Tibial nerve (tissue), 4 donors: Measurements from ENCODE around the gene MS4A6E. TPM values are rescaled to one million over a fixed set of nuclear protein-coding genes. Genes with fewer than 3 reads are reported as not detected.
"Not testable (repeated sequence)": the region's sequence is repeated elsewhere in the genome, so short reads cannot be mapped to it uniquely, and the experiment has no call there.

ENCODE experiments used
- DNase-seq, 2 donors: peaks; one replicate each; pipeline ENCODE4 v3.0.0-alpha.2; 2019; ENCODE audit warnings: low spot score in 2 of 2
- H3K27ac ChIP-seq, 4 donors: fragments of 200-600 bp; sonication (generic) in 3 of 4; one replicate each; pipeline ENCODE4 v1.5.1; 2017 to 2019; ENCODE audit warnings: mild to moderate bottlenecking in 1 of 4
- H3K27me3 ChIP-seq, 2 donors: fragments of 200-600 bp; sonication (generic) in 1 of 2; one replicate each; pipeline versions ENCODE4 v1.5.1 to v1.6.0; 2017 to 2019
- H3K36me3 ChIP-seq, 3 donors: fragments of 200-600 bp; sonication (generic); one replicate each; pipeline ENCODE4 v1.5.1; 2018 to 2019
- H3K4me1 ChIP-seq, 4 donors: fragments of 200-600 bp; sonication (generic) in 3 of 4; one replicate each; pipeline ENCODE4 v1.5.1; 2017 to 2019
- H3K4me3 ChIP-seq, 4 donors: fragments of 200-600 bp; sonication (generic) in 3 of 4; one replicate each; pipeline ENCODE4 v1.5.1; 2017 to 2019; ENCODE audit warnings: mild to moderate bottlenecking in 1 of 4, moderate library complexity in 1 of 4
- H3K9me3 ChIP-seq, 4 donors: fragments of 200-600 bp; sonication (generic) in 3 of 4; one replicate each; pipeline ENCODE4 v1.5.1; 2017 to 2019
- CTCF ChIP-seq, 5 experiments: fragments of 200-600 bp in 3 of 5; fragments of 450-650 bp in 2 of 5; sonication (generic) in 3 of 5; IDR thresholded peaks; one replicate each; pipeline ENCODE4 v1.5.1; 2016 to 2019; ENCODE audit warnings: antibody characterized with exemption in 5 of 5, mild to moderate bottlenecking in 3 of 5, moderate library complexity in 2 of 5
- EP300 ChIP-seq, 2 donors: sonication (generic); formaldehyde crosslinking; IDR thresholded peaks; one replicate each; pipeline ENCODE4 v1.6.1; 2017; ENCODE audit warnings: antibody characterized with exemption in 2 of 2, mild to moderate bottlenecking in 1 of 2
- POLR2A ChIP-seq, 2 donors: fragments of 450-650 bp; IDR thresholded peaks; one replicate each; pipeline ENCODE4 v1.6.1; 2017; ENCODE audit warnings: antibody characterized with exemption in 2 of 2, mild to moderate bottlenecking in 2 of 2, moderate library complexity in 2 of 2
- WGBS, 2 donors: methylation state at CpG; one replicate each; pipeline ENCODE4 v1.1.5; 2018; 5-methylcytosine and 5-hydroxymethylcytosine counted together
- total RNA-seq, 4 donors: library from RNA; depleted of rRNA; stranded (reverse); fragments of >200 nt; gene quantifications; one replicate each; pipeline ENCODE4 v1.1.0, GENCODE V29; 2016

Gene MS4A6E
- total RNA-seq, 4 donors from 2014 or later, result not detected

- WGBS, 2 donors, result 66 to 73% methylated on average over 4 of the region's 4 CpGs
Measured at GRCh38 chr11:60360621-60361020, 33.6 kb downstream of the MS4A6E start.

GRCh38 chr11:60362241-60362640 lies 35.2 kb downstream of the MS4A6E start:
- H3K36me3 ChIP-seq, result no peaks in the 10 kb centered on the region
- peaks cover 0 to 10% (median 0%) of the 10 kb centered on the region in 4 donors for H3K9me3 ChIP-seq
- 11 to 23% methylated on average over 1 of the region's 1 CpG for WGBS, 2 donors
- TF ChIP-seq EP300 (IDR thresholded peaks at IDR 0.05), result no peak
- TF ChIP-seq POLR2A (IDR thresholded peaks at IDR 0.05), result no peak
- no peak for TF ChIP-seq CTCF (IDR thresholded peaks at IDR 0.05)
- H3K4me1 ChIP-seq, result no peaks in the 10 kb centered on the region
- no peak for DNase-seq
- no peak overlapping the region for H3K27ac ChIP-seq
- no peak overlapping the region for H3K4me3 ChIP-seq
- H3K27me3 ChIP-seq, result no peaks in the 10 kb centered on the region

More at GRCh38 chr11:60360621-60361020, 33.6 kb downstream of the MS4A6E start:
- TF ChIP-seq POLR2A (IDR thresholded peaks at IDR 0.05), result no peak
- TF ChIP-seq CTCF (IDR thresholded peaks at IDR 0.05), result no peak
- TF ChIP-seq EP300 (IDR thresholded peaks at IDR 0.05), result no peak
- Histone ChIP-seq H3K36me3 (no peaks in the 10 kb centered on the region), H3K27me3 (no peaks in the 10 kb centered on the region), H3K4me1 (no peaks in the 10 kb centered on the region), H3K9me3 (peaks cover 0 to 10% (median 0%) of the 10 kb centered on the region in 4 donors), H3K4me3 (no peak overlapping the region), H3K27ac (no peak overlapping the region)
- DNase-seq, result no peak

GRCh38 chr11:60363542-60364470 lies 36.8 kb downstream of the MS4A6E start:
- peaks cover 0 to 10% (median 0%) of the 10 kb centered on the region in 4 donors for H3K9me3 ChIP-seq
- 56 to 60% methylated on average over 7 of the region's 7 CpGs for WGBS, 2 donors
- H3K27ac ChIP-seq, result peak overlapping the region in 2 of 4 donors; percentile 18 to 19

GRCh38 chr11:60366262-60366904 lies 39.3 kb downstream of the MS4A6E start:
- H3K9me3 ChIP-seq, H3K4me3 ChIP-seq, H3K36me3 ChIP-seq, H3K27ac ChIP-seq, DNase-seq, H3K4me1 ChIP-seq, H3K27me3 ChIP-seq: not testable (repeated sequence)
- 87 to 88% methylated on average over 15 of the region's 15 CpGs for WGBS, 2 donors

More at GRCh38 chr11:60363542-60364470, 36.8 kb downstream of the MS4A6E start:
- no peaks in the 10 kb centered on the region for H3K36me3 ChIP-seq
- H3K4me3 ChIP-seq, result no peak overlapping the region
- no peaks in the 10 kb centered on the region for H3K27me3 ChIP-seq
- DNase-seq, result peak; percentile 46 to 79
- no peaks in the 10 kb centered on the region for H3K4me1 ChIP-seq
- TF ChIP-seq POLR2A (IDR thresholded peaks at IDR 0.05) (no peak), EP300 (IDR thresholded peaks at IDR 0.05) (peak in 1 of 2 donors; percentile 32), CTCF (IDR thresholded peaks at IDR 0.05) (peak; percentile 56 to 74 (median 65))

- no peaks in the 10 kb centered on the region for H3K9me3 ChIP-seq
- H3K27ac ChIP-seq, result no peak overlapping the region
- no peaks in the 10 kb centered on the region for H3K36me3 ChIP-seq
- WGBS, 2 donors, result 28 to 32% methylated on average over 2 of the region's 2 CpGs
- TF ChIP-seq EP300 (IDR thresholded peaks at IDR 0.05), result no peak
- no peak for TF ChIP-seq POLR2A (IDR thresholded peaks at IDR 0.05)
- no peak for TF ChIP-seq CTCF (IDR thresholded peaks at IDR 0.05)
- no peak overlapping the region for H3K4me3 ChIP-seq
- H3K27me3 ChIP-seq, result no peaks in the 10 kb centered on the region
- H3K4me1 ChIP-seq, result no peaks in the 10 kb centered on the region
- no peak for DNase-seq
Measured at GRCh38 chr11:60367009-60367408, 40.0 kb downstream of the MS4A6E start.
